Cerebellar nuclear complex (tissue), 1 donor: ENCODE data around the gene ELFN1.

ENCODE experiments used
- DNase-seq, 2 experiments: peaks; one replicate each; lab custom pipeline; 2025; lab: John Stamatoyannopoulos, UW

The ELFN1 gene

DNA sequence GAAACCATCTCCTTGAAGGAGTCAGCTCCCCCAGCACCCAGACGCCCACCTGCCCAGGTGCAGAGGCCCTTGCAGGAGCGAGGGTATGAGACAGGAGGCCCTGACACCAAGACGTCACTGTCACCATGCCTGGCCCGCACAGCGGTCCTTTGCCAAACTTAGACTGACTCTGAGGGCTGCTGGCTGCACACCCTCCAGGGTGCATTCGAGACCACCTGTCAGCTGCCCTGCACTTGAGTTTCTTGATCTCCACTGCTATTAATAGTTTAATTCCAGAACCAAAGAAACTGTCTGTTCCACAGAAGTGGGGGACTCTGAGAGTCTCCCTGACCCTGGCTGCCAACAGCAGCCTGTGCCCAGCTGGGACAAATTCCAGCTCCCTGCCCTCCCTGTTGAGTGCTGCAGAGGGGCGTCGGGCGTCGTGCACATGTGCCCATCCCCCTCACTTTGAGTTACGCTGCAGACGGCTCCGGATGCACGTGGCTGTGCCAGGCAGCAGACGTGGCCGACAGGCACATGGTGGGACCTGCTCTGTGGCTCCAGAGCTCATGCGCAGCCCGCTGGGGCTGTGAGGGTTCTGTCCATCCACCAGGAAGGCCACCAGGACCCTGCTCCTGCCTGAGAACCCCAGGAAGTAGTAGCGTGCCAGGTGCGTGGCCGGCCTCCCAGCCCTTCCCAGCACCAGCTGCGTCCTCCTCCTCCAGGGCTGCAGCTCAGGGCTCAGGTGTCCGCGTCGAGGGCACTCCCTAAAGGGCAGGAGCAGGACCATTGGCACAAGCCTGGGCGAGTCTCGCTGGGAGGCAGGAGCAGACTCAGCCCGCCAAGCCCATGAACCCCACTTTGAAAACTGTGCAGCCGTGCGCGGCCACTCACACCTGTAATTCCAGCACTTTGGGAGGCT lies 24.8 kb downstream of the ELFN1 start:
- no peak for DNase-seq

- no peak for DNase-seq
These were observed 25.9 kb downstream of the ELFN1 start for GRCh38 chr7:1695800-1696454.

- no peak for DNase-seq
These were observed 26.8 kb downstream of the ELFN1 start for GRCh38 chr7:1696671-1697498.

DNA sequence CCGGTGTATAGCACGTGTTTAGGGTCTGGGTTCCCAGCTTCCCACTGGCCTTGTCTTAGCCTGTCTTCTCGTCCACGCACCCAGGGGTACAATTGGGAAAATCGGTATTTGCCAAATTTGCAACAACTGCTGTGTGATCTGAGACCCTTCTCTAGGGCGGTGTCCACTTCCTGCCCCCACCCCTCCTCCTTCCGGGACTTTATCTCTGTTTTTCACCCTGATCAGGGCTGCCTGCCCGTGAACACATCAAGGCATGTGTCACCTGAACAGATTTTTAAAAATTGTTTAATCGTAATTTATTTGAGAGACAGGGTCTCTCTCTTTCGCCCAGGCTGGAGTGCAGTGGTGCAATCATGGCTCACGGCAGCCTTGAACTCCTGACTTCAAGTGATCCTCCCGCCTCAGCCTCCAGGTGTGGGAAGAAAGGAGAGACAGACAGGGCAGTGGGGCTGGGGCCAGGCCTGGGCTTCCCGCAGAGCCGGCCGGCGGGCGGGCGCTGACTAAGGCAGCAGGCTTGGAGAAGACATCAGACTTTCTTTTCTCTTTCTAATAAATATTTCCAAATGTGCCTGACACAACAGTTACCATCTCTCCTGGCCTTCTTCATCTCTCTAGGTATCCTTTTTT lies 27.5 kb downstream of the ELFN1 start:
- no peak for DNase-seq

DNA sequence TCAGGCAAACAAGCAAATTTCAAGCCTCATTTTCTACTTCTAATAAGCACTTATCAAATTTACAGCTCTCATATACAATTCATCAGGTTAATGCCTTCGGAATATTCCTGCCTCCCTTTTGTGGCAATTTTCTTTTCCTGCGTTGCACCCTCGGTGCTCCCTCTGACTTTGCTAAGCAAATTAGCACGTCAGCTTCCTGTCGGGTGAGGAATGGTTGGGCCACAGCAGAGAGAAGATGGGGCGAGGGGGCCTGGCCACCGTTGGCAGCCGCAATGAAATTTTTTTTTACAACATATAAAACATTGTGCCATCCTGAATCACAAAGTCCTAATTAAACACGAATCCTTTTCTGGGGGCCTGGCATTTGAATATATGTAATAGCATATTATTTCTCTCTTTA lies 28.1 kb downstream of the ELFN1 start:
- no peak for DNase-seq

DNA sequence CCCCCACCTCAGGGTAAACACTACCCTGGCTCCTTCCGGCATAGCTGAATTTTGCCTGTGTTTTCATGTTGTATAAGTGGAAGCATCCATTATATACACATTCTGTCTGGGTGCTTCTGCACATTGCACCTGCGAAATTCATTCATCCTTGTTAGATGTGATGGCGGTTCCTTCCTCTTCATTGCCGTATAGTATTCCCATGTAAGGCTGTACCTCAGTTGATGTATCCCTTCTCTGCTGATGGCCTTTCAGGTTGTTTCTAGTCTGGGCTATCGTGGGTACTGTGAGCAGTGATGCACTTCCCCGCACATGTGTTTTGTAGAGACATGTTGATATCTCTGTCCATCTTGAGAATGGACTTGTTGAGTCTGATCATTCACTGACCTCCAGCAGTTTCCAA lies 28.9 kb downstream of the ELFN1 start:
- DNase-seq, result no peak

DNA sequence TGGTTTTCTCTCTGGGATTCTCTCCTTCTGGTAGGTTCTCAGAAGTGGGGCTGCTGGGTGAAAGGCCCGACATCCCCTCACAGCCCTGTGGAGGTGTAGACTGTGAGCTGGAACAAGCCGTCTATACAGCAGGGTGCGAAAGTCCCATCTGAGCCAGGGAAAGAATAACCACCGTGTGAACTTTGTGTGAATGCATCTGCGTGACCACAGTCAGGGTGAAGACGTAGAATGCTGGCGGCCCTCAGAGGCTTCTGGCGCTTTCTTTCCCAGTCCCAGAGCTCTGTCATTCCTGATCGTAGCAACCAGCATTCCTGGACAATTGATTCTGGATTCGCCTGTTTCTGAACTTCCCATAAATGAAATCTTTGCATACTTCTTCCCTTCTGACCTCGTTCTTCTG lies 30.0 kb downstream of the ELFN1 start:
- no peak for DNase-seq

DNA sequence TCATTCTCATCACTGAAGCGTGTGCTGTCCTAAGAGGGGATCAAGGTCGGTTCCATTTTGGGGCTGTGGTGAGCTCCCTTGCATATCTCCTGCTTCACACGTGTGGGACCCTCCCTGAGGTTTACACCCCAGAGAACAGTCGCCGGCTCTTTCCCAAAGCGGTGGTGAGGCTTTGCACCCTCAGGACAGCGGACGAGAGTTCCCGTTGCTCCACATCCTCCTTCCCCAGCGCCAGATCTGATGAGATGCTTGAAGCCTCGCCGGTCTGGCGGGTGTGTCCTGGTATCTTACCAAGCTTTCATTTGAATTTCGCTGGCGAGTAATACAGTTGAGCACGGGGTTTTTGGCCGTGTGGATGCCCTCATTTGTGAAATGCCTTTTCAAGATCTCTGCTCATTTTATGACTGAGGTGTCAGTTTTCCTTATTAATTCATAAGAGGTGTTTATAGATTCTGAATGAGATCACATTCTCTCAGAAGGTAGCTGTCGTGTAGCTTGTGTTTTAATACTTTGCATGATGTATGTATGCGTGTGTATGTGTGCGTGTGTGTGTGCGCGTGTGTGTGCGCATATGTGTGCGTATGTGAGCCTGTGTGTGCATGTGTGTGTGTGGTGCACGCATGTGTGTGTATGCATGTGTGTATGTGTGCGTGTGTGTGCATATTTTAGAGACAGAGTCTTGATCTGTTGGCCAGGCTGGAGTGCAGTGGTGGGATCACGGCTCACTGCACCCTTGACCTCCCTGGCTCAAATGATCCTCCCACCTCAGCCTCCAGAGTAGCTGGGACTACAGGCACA lies 30.7 kb downstream of the ELFN1 start:
- DNase-seq, result no peak

DNA sequence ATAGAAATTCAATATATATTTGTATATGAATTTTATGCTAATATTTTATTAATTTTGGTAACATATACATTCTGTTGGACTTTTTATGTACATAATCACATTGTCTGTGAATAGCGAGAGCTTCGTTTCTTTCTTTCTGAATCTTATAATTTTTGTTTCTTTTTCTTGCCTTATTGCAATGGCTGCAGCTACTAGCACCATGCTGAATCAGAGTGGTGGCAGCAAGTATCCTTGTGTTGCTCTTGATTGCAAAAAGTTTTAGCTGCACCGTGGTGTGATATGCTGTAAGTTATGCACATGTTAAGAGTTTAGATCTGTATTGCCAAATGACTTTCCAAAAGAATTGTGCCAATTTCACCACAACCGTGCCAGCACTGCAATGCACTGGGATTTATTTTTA lies 32.6 kb downstream of the ELFN1 start:
- DNase-seq, result no peak

DNA sequence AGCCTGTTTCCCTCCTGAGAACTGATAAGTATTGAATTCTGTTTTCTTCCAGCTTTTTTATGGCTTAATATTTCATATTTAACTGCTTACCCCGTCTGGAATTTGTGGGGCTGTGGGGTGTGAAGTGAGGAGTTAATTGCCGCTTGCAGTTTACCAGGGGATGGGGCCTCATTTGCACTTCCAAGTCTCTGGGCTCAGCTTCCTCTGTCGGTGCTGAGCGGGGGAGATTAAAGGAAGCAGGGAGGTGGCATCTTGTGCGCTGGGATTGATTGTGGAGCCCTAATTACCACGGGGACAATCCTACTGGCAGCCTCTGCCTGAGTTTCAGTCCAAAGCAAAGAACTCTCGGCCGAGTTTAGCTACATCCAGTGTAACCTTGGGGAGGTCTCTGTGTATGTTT lies 33.4 kb downstream of the ELFN1 start:
- no peak for DNase-seq

DNA sequence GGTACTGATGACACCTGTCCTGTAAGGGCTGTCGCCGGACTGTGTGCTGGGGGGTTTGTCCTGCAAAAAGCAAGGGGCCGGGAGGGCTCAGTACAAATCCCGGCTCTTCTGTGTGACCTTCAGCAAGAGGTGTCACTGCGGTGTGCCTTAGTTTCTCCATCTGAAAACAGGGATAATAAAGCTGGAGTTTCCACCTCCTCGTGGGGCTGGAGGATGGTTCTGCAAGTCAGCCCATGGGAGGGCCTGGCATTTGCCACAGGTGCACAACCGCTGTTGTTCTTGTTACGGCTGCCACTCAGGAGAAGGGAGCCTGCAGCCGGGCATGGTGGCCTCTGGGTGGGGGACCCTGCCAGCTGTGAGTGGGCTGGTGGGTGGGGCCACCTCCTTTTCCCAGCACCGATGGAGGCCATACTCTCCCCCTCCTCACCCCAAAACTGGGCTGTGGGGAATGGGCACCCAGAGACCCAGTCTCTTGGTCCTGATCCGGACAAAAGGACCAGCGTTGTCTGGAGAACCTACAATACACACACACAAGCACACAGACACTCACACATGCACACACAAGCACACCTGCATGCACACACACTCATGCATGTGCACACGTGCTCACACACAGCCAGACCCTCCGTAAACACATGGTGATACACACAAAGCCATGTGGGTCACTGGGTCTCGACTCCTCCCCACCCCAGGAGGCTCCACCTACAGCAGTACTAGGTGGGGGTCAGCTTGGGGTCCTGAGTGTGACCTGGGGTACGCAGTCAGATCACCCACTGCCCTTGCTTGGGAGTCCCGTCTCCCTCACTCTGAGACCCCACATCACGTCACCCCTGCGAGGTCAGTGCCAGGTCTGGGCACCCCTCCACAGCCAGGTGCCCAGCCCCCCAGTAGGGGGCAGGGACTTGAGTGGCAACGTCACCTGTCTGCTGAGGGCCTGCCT lies 34.1 kb downstream of the ELFN1 start:
- DNase-seq, result no peak

- no peak for DNase-seq
These were observed 35.0 kb downstream of the ELFN1 start for GRCh38 chr7:1704811-1705738.

DNA sequence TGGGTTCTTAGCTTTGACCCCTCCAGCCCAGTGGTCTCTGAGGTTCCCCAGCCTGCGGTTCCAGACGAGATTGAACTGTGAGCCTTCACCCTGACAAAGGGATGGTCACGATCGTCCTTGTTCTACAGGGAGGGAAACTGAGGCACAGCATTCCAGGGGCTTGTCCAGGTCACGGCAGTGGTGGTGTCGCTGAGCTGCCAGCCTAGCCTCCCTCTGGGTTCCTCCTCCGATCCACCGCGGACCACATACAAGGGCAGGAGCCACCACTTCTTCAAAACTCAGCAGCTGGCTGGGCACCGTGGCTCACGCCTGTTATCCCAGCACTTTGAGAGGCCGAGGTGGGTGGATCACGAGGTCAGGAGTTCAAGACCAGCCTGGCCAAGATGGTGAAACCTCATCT lies 35.8 kb downstream of the ELFN1 start:
- no peak for DNase-seq

DNA sequence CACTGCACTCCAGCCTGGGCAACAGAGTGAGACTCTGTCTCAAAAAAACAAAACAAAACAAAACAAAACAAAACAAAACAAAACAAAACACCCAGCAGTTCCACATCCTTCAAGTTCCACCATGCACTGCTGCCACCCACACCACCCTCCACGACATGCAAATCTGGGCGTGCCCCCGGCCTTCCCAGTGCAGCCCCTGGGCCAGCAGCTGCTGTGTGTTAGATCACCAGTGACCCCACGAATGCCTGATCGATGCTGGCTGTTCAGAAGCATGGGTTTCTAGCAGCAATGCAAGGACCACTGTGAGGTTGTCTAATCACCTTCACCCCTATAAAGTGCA lies 36.3 kb downstream of the ELFN1 start:
- DNase-seq, result no peak

GRCh38 chr7:1706721-1707613 lies 36.9 kb downstream of the ELFN1 start:
- no peak for DNase-seq

- no peak for DNase-seq
These were observed 37.9 kb downstream of the ELFN1 start for GRCh38 chr7:1707756-1708595.

GRCh38 chr7:1708596-1709251 lies 38.6 kb downstream of the ELFN1 start:
- DNase-seq, result no peak
